Loucy (cell line): ENCODE data around the gene SDC3.

Experiments
- H2AFZ ChIP-seq: fragments of 200-600 bp; sonication (generic); 2 replicates; pipeline ENCODE4 v1.6.0; 2016; ENCODE audit warnings: antibody characterized with exemption, mild to moderate bottlenecking, low read length, moderate library complexity
- H3F3A ChIP-seq: fragments of 200-600 bp; 2 replicates; pipeline ENCODE4 v1.6.0; 2016; ENCODE audit warnings: antibody characterized with exemption, low read depth, mild to moderate bottlenecking
- H3K27me3 ChIP-seq: fragments of 200-600 bp; sonication (generic); 2 replicates; pipeline ENCODE4 v1.6.1; 2014; ENCODE audit warnings: low read length, mild to moderate bottlenecking; ENCODE audit not compliant: insufficient read depth, poor library complexity, severe bottlenecking
- H3K36me3 ChIP-seq: fragments of 200-600 bp; sonication (generic); 2 replicates; pipeline ENCODE4 v1.6.1; 2016; ENCODE audit warnings: low read length; ENCODE audit not compliant: insufficient read depth
- H3K4me1 ChIP-seq: fragments of 200-600 bp; sonication (generic); 2 replicates; pipeline ENCODE4 v1.5.1; 2014; ENCODE audit warnings: low read length, mild to moderate bottlenecking; ENCODE audit not compliant: insufficient read depth, poor library complexity, severe bottlenecking
- H3K4me2 ChIP-seq: fragments of 200-600 bp; sonication (generic); 2 replicates; pipeline ENCODE4 v1.6.0; 2014; ENCODE audit warnings: antibody characterized with exemption, low read length, low read depth, mild to moderate bottlenecking; ENCODE audit not compliant: poor library complexity, severe bottlenecking
- H3K4me3 ChIP-seq: fragments of 200-600 bp; sonication (generic); 2 replicates; pipeline ENCODE4 v1.5.1; 2014; ENCODE audit warnings: low read length, mild to moderate bottlenecking, mixed read lengths; ENCODE audit not compliant: poor library complexity, severe bottlenecking
- H3K79me2 ChIP-seq: fragments of 200-600 bp; sonication (generic); 2 replicates; pipeline ENCODE4 v1.6.1; 2014; ENCODE audit warnings: low read length; ENCODE audit not compliant: insufficient read depth
- H3K9ac ChIP-seq: fragments of 200-600 bp; sonication (generic); 2 replicates; pipeline ENCODE4 v1.6.0; 2014; ENCODE audit warnings: mild to moderate bottlenecking, low read depth, low read length, moderate library complexity; ENCODE audit not compliant: poor library complexity, severe bottlenecking
- H3K9me2 ChIP-seq: fragments of 200-600 bp; sonication (generic); replicated peaks from 2 replicates; pipeline ENCODE4 v1.6.1; 2016; ENCODE audit warnings: low read depth, low read length, mixed read lengths
- H3K9me3 ChIP-seq: fragments of 200-600 bp; sonication (generic); 2 replicates; pipeline ENCODE4 v1.6.1; 2014; ENCODE audit warnings: mild to moderate bottlenecking, antibody characterized with exemption, low read length, low read depth; ENCODE audit not compliant: insufficient read depth
- H4K20me1 ChIP-seq: fragments of 200-600 bp; sonication (generic); 2 replicates; pipeline ENCODE4 v1.6.0; 2014; ENCODE audit warnings: antibody characterized with exemption, low read length, mild to moderate bottlenecking; ENCODE audit not compliant: insufficient read depth, poor library complexity, severe bottlenecking
- EZH2phosphoT487 ChIP-seq: fragments of 200-600 bp; IDR thresholded peaks from 2 replicates; pipeline ENCODE4 v1.6.1; 2018; ENCODE audit warnings: antibody characterized with exemption, mild to moderate bottlenecking, moderate library complexity, borderline replicate concordance
- TF ChIP-seq, protein P1 (sequence below): fragments of 200-600 bp; sonication (generic); conservative IDR thresholded peaks from 2 replicates; pipeline ENCODE4 v1.5.1; 2014; ENCODE audit warnings: mild to moderate bottlenecking, antibody characterized with exemption, low read length

SDC3 gene

DNA sequence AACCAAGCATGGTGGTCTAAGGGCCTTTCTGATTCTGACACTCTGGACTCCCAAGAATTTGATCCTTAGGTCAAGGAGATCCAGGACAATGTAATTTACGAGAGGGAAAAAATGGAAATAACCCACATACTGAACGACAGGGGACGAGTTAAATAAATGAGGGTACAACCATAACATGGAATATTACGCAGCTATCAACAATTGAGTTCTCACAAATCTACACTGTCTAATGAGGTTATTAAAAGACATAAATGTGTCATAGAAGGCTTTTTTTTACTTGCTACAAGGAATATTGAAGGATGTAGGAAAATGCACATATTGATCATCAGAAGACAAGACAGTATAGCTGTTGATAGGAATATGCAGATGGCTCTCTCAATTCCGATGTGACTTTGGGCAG, 23.8 kb downstream of the SDC3 start:
- no peak overlapping the region for H3K4me3 ChIP-seq
- no peaks in the 10 kb centered on the region for H3K79me2 ChIP-seq
- H3F3A ChIP-seq, result no peaks in the 10 kb centered on the region
- H4K20me1 ChIP-seq, result no peaks in the 10 kb centered on the region
- H3K4me1 ChIP-seq, result peaks cover 6% of the 10 kb centered on the region
- H2AFZ ChIP-seq, result no peak overlapping the region
- TF ChIP-seq, protein P1, sequence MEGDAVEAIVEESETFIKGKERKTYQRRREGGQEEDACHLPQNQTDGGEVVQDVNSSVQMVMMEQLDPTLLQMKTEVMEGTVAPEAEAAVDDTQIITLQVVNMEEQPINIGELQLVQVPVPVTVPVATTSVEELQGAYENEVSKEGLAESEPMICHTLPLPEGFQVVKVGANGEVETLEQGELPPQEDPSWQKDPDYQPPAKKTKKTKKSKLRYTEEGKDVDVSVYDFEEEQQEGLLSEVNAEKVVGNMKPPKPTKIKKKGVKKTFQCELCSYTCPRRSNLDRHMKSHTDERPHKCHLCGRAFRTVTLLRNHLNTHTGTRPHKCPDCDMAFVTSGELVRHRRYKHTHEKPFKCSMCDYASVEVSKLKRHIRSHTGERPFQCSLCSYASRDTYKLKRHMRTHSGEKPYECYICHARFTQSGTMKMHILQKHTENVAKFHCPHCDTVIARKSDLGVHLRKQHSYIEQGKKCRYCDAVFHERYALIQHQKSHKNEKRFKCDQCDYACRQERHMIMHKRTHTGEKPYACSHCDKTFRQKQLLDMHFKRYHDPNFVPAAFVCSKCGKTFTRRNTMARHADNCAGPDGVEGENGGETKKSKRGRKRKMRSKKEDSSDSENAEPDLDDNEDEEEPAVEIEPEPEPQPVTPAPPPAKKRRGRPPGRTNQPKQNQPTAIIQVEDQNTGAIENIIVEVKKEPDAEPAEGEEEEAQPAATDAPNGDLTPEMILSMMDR, result no peak
- TF ChIP-seq EZH2phosphoT487, result no peak
- H3K4me2 ChIP-seq, result no peak overlapping the region
- H3K9me2 ChIP-seq, result no peaks in the 10 kb centered on the region
- no peaks in the 10 kb centered on the region for H3K9me3 ChIP-seq
- peaks cover 2% of the 10 kb centered on the region for H3K27me3 ChIP-seq
- H3K9ac ChIP-seq, result no peak overlapping the region
- H3K36me3 ChIP-seq, result no peaks in the 10 kb centered on the region

DNA sequence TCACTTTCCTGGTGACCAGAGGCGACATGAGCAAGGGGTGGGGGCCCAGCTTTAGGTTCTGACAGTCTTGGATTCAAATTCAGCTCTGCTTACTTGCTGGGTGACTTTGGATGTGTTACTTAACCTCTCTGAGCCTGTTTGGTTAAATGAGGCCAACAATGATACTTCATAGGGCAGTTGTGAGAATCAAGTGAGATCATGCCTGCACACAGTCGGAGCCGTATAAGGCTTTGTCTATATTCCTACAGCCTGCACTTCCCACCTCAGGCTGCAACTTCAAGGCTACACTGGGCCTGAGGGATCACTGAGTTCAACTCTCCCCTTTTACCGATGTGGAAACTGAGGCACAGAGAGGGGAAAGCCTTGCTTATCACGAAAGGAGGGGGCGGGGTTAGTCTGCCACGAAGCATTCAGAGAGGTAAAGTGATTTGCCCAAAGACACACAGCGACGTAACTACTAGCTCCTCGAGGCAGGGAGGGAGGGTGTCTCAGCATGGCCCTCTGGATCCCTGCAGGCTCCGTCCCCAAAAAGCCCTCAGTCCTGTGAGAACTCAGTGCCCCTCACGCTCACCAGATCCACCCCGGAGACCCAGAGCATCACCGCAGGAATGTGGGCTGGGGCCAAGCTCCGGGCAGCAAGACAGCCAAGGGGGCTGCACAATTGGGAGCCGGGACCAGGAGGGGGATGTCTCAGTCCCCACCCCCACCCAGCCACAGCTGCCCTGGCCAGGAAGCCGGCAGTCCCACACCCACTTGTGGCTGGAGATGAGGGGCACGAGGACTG, 25.0 kb downstream of the SDC3 start:
- Histone ChIP-seq H3K27me3 (peaks cover 14% of the 10 kb centered on the region), H3K4me3 (no peak overlapping the region), H3K36me3 (no peaks in the 10 kb centered on the region), H3K4me1 (peaks cover 6% of the 10 kb centered on the region), H3F3A (no peaks in the 10 kb centered on the region), H2AFZ (no peak overlapping the region), H4K20me1 (no peaks in the 10 kb centered on the region), H3K9me3 (no peaks in the 10 kb centered on the region), H3K9ac (no peak overlapping the region), H3K79me2 (no peaks in the 10 kb centered on the region), H3K9me2 (no peaks in the 10 kb centered on the region), H3K4me2 (no peak overlapping the region)
- TF ChIP-seq, protein P1, result no peak
- TF ChIP-seq EZH2phosphoT487, result no peak

DNA sequence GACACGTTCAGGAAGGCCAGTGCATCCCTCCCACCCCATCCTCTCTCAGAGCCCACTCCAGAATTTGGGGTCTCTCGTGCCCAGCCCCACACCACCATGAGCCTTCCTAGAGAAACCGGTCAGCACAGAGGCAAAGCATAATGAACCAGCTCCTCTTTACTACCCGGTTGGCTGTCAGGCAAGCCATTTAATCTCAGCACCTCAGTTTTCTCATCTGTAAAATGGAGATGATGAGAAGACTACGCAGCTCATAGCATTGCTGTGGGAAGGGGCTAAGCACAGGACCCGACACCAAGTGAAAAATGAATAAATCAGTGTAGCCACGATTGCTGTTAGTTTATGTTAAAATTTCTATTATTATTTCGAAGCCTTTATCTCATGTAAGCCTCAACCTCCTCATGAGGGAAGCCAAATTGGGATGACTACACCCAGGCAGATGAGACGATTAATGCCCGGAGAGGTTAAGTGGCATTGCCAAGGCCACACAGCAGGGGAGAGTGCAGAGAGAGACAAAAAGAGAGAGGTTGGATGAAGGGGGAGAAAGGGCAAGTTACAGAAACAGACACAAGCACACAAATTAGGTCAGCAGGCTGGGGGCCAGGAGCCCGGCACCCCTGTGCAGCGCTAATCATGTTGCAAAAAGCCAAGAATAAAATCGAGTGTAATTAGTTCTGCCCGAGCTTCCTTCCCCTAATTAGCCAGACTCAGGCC, 25.7 kb downstream of the SDC3 start:
- Histone ChIP-seq H2AFZ (no peak overlapping the region), H3K36me3 (no peaks in the 10 kb centered on the region), H4K20me1 (no peaks in the 10 kb centered on the region), H3F3A (no peaks in the 10 kb centered on the region), H3K4me2 (no peak overlapping the region), H3K4me1 (peaks cover 6% of the 10 kb centered on the region), H3K27me3 (peaks cover 21% of the 10 kb centered on the region), H3K4me3 (no peak overlapping the region), H3K9ac (no peak overlapping the region), H3K79me2 (no peaks in the 10 kb centered on the region), H3K9me2 (no peaks in the 10 kb centered on the region), H3K9me3 (no peaks in the 10 kb centered on the region)
- TF ChIP-seq, protein P1, result no peak
- no peak for TF ChIP-seq EZH2phosphoT487
